K562 (cell line): ENCODE data around the gene HAPLN3. TPM values are rescaled to one million over a fixed set of nuclear protein-coding genes. Genes with fewer than 3 reads are reported as not detected.
A peak's percentile ranks its signal among the peaks of the same experiment; 100 is the strongest.

Source experiments
- ATAC-seq: fragments of 200-7000 bp; cut with Tn5 transposase; 3 replicates; pipeline ENCODE4 v1.9.1; 2020; ENCODE audit warnings: moderate library complexity
- BruUV-seq: library from RNA; stranded (reverse); fragments of 400-500 nt; replicated peaks from 2 replicates; lab custom pipeline; 2021; lab: Mats Ljungman, UMichigan
- CTCF ChIA-PET: fragments of 300-600 bp; formaldehyde crosslinking; extraction: SDS; loops from one replicate; lab custom pipeline; 2021; ENCODE audit warnings: low intra/inter-chr PET ratio; lab: Yijun Ruan, JAX
- POLR2A ChIA-PET: fragments of 300-600, 350-650 bp; sonication (Branson Sonifier 250); formaldehyde crosslinking; extraction: SDS; loops from one replicate; lab custom pipeline; 2021; ENCODE audit warnings: antibody characterized with exemption, inconsistent platforms; lab: Yijun Ruan, JAX
- DNase-seq, 4 experiments: peaks; one replicate each; pipeline versions ENCODE4 v3.0.0 to v3.0.0-alpha.2; 2011 to 2018; ENCODE audit warnings: low spot score in 3 of 4, mixed read lengths in 3 of 4; ENCODE audit errors: extremely low read depth in 1 of 4
- FAIRE-seq: peaks from 2 replicates; lab custom pipeline; 2011; peaks lifted over from hg19 to GRCh38; lab: Jason Lieb, UNC
- H2AFZ ChIP-seq: 2 replicates; pipeline ENCODE4 v1.6.0; 2011; ENCODE audit warnings: low read depth, low read length, control low read depth, inconsistent platforms
- H3K27ac ChIP-seq: fragments of 200-600 bp; 3 replicates; pipeline ENCODE4 v1.8.0; 2011; ENCODE audit warnings: low read depth, mild to moderate bottlenecking, control low read depth, inconsistent platforms, low read length, moderate library complexity, mixed read lengths; ENCODE audit errors: extremely low read depth
- H3K27me3 ChIP-seq, 2 experiments: fragments of 300-600 bp in 1 of 2; 2 replicates in 1 of 2; 3 replicates in 1 of 2; pipeline versions ENCODE4 v1.6.0 to v1.8.0; 2011; ENCODE audit warnings: inconsistent platforms in 2 of 2, low read length in 2 of 2, mild to moderate bottlenecking in 1 of 2, mixed read lengths in 1 of 2, moderate library complexity in 1 of 2; ENCODE audit not compliant: control insufficient read depth in 2 of 2, insufficient read depth in 2 of 2
- H3K36me3 ChIP-seq: fragments of 300-600 bp; 3 replicates; pipeline ENCODE4 v1.8.0; 2011; ENCODE audit warnings: mild to moderate bottlenecking, low read length, inconsistent platforms; ENCODE audit not compliant: control insufficient read depth, insufficient read depth
- H3K4me1 ChIP-seq, 2 experiments: fragments of 200-600 bp in 1 of 2; replicated peaks in 1 of 2; 2 replicates in 1 of 2; 3 replicates in 1 of 2; pipeline versions ENCODE4 v1.5.1 to v1.8.0; 2011; ENCODE audit warnings: inconsistent platforms in 2 of 2, low read length in 2 of 2, mild to moderate bottlenecking in 1 of 2, mixed read lengths in 1 of 2, moderate library complexity in 1 of 2; ENCODE audit not compliant: control insufficient read depth in 2 of 2, insufficient read depth in 2 of 2
- H3K4me2 ChIP-seq: 2 replicates; pipeline ENCODE4 v1.6.1; 2011; ENCODE audit warnings: low read length, control low read depth, inconsistent platforms, mixed read lengths; ENCODE audit not compliant: insufficient read depth
- H3K4me3 ChIP-seq: fragments of 200-600 bp; sonication (generic), shearing (Covaris generic); 2 replicates; pipeline ENCODE4 v1.5.1; 2016; ENCODE audit warnings: control low read depth, inconsistent platforms
- H3K79me2 ChIP-seq: fragments of 200-600 bp; 3 replicates; pipeline ENCODE4 v1.8.0; 2011; ENCODE audit warnings: low read length, inconsistent platforms; ENCODE audit not compliant: control insufficient read depth, insufficient read depth
- H3K9ac ChIP-seq, 2 experiments: 2 replicates each; pipeline versions ENCODE4 v1.6.0 to v1.6.1; 2011; ENCODE audit warnings: low read depth in 2 of 2, low read length in 2 of 2, control low read depth in 1 of 2, inconsistent platforms in 1 of 2, mild to moderate bottlenecking in 1 of 2, mixed read lengths in 1 of 2; ENCODE audit not compliant: insufficient read depth in 1 of 2
- H3K9me1 ChIP-seq: one replicate; pipeline ENCODE4 v1.6.0; 2011; ENCODE audit warnings: inconsistent platforms, mild to moderate bottlenecking, low read length, moderate library complexity; ENCODE audit not compliant: control insufficient read depth, insufficient read depth
- H3K9me3 ChIP-seq: replicated peaks from 2 replicates; pipeline ENCODE4 v1.5.1; 2011; ENCODE audit warnings: low read depth, low read length, inconsistent platforms; ENCODE audit not compliant: control insufficient read depth, insufficient read depth
- H4K20me1 ChIP-seq: replicated peaks from 2 replicates; pipeline ENCODE4 v1.6.1; 2011; ENCODE audit warnings: low read length, inconsistent platforms, mixed read lengths; ENCODE audit not compliant: control insufficient read depth, insufficient read depth
- BCLAF1 ChIP-seq, 2 experiments: fragments of 450-650 bp in 1 of 2; IDR thresholded peaks; 2 replicates each; pipeline ENCODE4 v1.6.1; 2011 to 2017; ENCODE audit warnings: low read depth in 2 of 2, antibody characterized with exemption in 1 of 2, borderline replicate concordance in 1 of 2, low read length in 1 of 2, mild to moderate bottlenecking in 1 of 2, mixed read lengths in 1 of 2; ENCODE audit not compliant: control insufficient read depth in 1 of 2
- CEBPB ChIP-seq: fragments of 450-650 bp; IDR thresholded peaks from 2 replicates; pipeline ENCODE4 v1.6.1; 2016; ENCODE audit warnings: missing genetic modification characterization, missing compliant biosample characterization
- CGGBP1 ChIP-seq: fragments of 250-450 bp; sonication (Bioruptor Pico); IDR thresholded peaks from 2 replicates; pipeline ENCODE4 v1.9.0; 2021; ENCODE audit warnings: mild to moderate bottlenecking
- GTF2E2 ChIP-seq: fragments of 200-800 bp; sonication (Bioruptor generic); IDR thresholded peaks from 2 replicates; pipeline ENCODE4 v1.6.1; 2016; ENCODE audit warnings: missing genetic modification characterization, missing compliant biosample characterization
- POLR2AphosphoS5 ChIP-seq: IDR thresholded peaks from 2 replicates; pipeline ENCODE4 v1.6.1; 2011; ENCODE audit warnings: mild to moderate bottlenecking, low read depth, low read length, moderate library complexity; ENCODE audit not compliant: control insufficient read depth, insufficient read depth
- TBP ChIP-seq: optimal IDR thresholded peaks from 2 replicates; pipeline ENCODE3; 2011; ENCODE audit warnings: low read depth, low read length, improper control_type of control experiment
- TEAD4 ChIP-seq, 2 experiments: sonication (generic) in 1 of 2; formaldehyde crosslinking in 1 of 2; IDR thresholded peaks; 2 replicates each; pipeline versions ENCODE4 v1.6.1 to v1.8.0; 2012 to 2022; ENCODE audit warnings: borderline replicate concordance in 1 of 2, inconsistent platforms in 1 of 2, low read length in 1 of 2, mild to moderate bottlenecking in 1 of 2, missing genetic modification reagents in 1 of 2
- VEZF1 ChIP-seq: fragments of 200-800 bp; sonication (Bioruptor generic); IDR thresholded peaks from 2 replicates; pipeline ENCODE4 v1.6.1; 2017; ENCODE audit warnings: missing genetic modification characterization, missing compliant biosample characterization
- ZFP91 ChIP-seq: sonication (generic); formaldehyde crosslinking; IDR thresholded peaks from 2 replicates; pipeline ENCODE4 v1.8.0; 2022; ENCODE audit warnings: mild to moderate bottlenecking, missing genetic modification reagents
- ZNF316 ChIP-seq: fragments of 450-650 bp; IDR thresholded peaks from 2 replicates; pipeline ENCODE4 v1.6.1; 2016
- ZNF384 ChIP-seq: IDR thresholded peaks from 2 replicates; pipeline ENCODE4 v1.6.1; 2012; ENCODE audit warnings: low read depth, low read length, improper control_type of control experiment
- WGBS: fragments of 100-300 bp; shearing (Covaris generic); methylation state at CpG from one replicate; pipeline ENCODE4 v1.1.6; 2016; ENCODE audit warnings: low coverage, mixed read lengths; ENCODE audit not compliant: insufficient coverage; ENCODE audit errors: missing lambda C conversion rate; 5-methylcytosine and 5-hydroxymethylcytosine counted together
- in situ Hi-C: fragments of 300-500 bp; cut with MboI; formaldehyde crosslinking; loops from 4 replicates; pipeline ENCODE4 v1.15.0; 2018; ENCODE audit warnings: inconsistent platforms, mixed read lengths
- intact Hi-C: fragments of 100-400 bp; cut with micrococcal nuclease; formaldehyde crosslinking; loops from 2 replicates; pipeline ENCODE4 v1.14.2; 2022
- polyA plus RNA-seq, 8 experiments: library from polyadenylated mRNA; depleted of rRNA in 4 of 8; stranded (reverse) in 5 of 8; unstranded in 3 of 8; fragments of >200 nt; fragmentation: Nextera tagmentation in 2 of 8; fragmentation: Illumina TruSeq in 1 of 8; extraction: Ambion mirVana in 2 of 8; extraction: Trizol in 1 of 8; gene quantifications; 2 replicates each; pipeline versions ENCODE4 v1.2.1 to v1.2.3, GENCODE V29; 2011 to 2014; ENCODE audit warnings: inconsistent platforms in 1 of 8, missing spikeins in 1 of 8
- total RNA-seq, 7 experiments: library from RNA; depleted of rRNA in 6 of 7; stranded (reverse); fragments of >200 nt in 6 of 7; fragmentation: Illumina TruSeq in 2 of 7; extraction: Trizol in 2 of 7; gene quantifications; 2 replicates each; pipeline versions ENCODE4 v1.2.1 to v1.2.3, GENCODE V29; 2011 to 2021; ENCODE audit warnings: low replicate concordance in 1 of 7

Gene HAPLN3
- total and polyA plus RNA-seq, 9 of the 15 experiments (the other 6 are each of a cell fraction or from before 2014, with no cell fraction given) = 0.04 to 2.4 (median 0.65) TPM

GRCh38 chr15:88913850-88914169, 18.5 kb upstream of the HAPLN3 start:
- peaks cover 35 to 37% of the 10 kb centered on the region in 2 experiments for H3K4me1 ChIP-seq
- CTCF ChIA-PET = interaction anchor here (0.9 kb wide), 1 partner anchor 103 kb away, joined by 3 read pairs; no protein-coding TSS in a partner anchor
- POLR2A ChIA-PET = interaction anchor here (1.0 kb wide), 1 partner anchor 9 kb away, joined by 3 read pairs; no protein-coding TSS in a partner anchor
- peak; percentile 78 for FAIRE-seq
- in situ Hi-C loops = loop anchor here (5.0 kb wide), 1 partner anchor 103 kb away; no protein-coding TSS in a partner anchor
- H3K9me1 ChIP-seq = no peaks in the 10 kb centered on the region
- peaks cover 31% of the 10 kb centered on the region for H3K79me2 ChIP-seq
- H3K27ac ChIP-seq = peak overlapping the region; percentile 64; the same call in 2 of the 3 replicates
- peak overlapping the region; percentile 84 for H3K4me2 ChIP-seq
- H3K4me3 ChIP-seq = peak overlapping the region; percentile 75
- TF ChIP-seq ZNF384 (peak; percentile 60; the same call in 1 of the 2 replicates), GTF2E2 (peak; percentile 76; the same call in 1 of the 2 replicates), POLR2AphosphoS5 (peak; percentile 38; the same call in 1 of the 2 replicates), BCLAF1 (IDR thresholded peaks at IDR 0.05; ENCODE audit: borderline replicate concordance in 1 of 2, control insufficient read depth in 1 of 2, low read depth in 2 of 2, low read length in 1 of 2) (peak in 1 of 2 experiments; percentile 30; a peak in 1 of 4 replicates), TEAD4 (IDR thresholded peaks at IDR 0.05; ENCODE audit: low read length) (peak; percentile 23; the same call in 1 of the 2 replicates), TEAD4 (CRISPR knock-in tag; IDR thresholded peaks at IDR 0.05; ENCODE audit: borderline replicate concordance) (no peak), ZFP91 (no peak), ZNF316 (peak; percentile 21; the same call in 1 of the 2 replicates), CEBPB (0 out of 2 replicates have a peak, but pooled peaks have one; percentile 7), CGGBP1 (CRISPR knock-in tag) (peak; percentile 47; the same call in 1 of the 2 replicates), TBP (peak; percentile 84), VEZF1 (CRISPR knock-in tag) (no peak)
- TF ChIP-seq, all 486 proteins: peak for 9
- Histone ChIP-seq H2AFZ (peak overlapping the region; percentile 91), H3K9ac (peak overlapping the region in 1 of 2 experiments; percentile 75; a peak in 1 of 4 replicates), H3K9me3 (no peaks in the 10 kb centered on the region), H3K36me3 (peaks cover 25% of the 10 kb centered on the region), H4K20me1 (0 out of 2 replicates have a peak, but pooled peaks cover 9% of the 10 kb centered on the region), H3K27me3 (no peaks in the 10 kb centered on the region)
- TSS peak; percentile 54 for BruUV-seq
- ATAC-seq (no peak), DNase-seq (no peak)
- WGBS = 62% methylated on average over 4 of the region's 4 CpGs
- intact Hi-C loops = loop anchor here (5.0 kb wide), 1 partner anchor 73 kb away; no protein-coding TSS in a partner anchor
